HL-60 (cell line): Measurements from ENCODE around the gene FSTL4.

ENCODE experiments used
- DNase-seq, 2 experiments: peaks; one replicate each; pipeline ENCODE4 v3.0.0-alpha.2; 2010 to 2020; ENCODE audit warnings: low read depth in 1 of 2, low spot score in 1 of 2
- H3K27ac ChIP-seq: fragments of 250-450 bp; sonication (Bioruptor Pico); replicated peaks from 2 replicates; pipeline ENCODE4 v1.5.1; 2020; ENCODE audit warnings: mild to moderate bottlenecking, moderate library complexity
- H3K27me3 ChIP-seq: fragments of 250-450 bp; sonication (Bioruptor Pico); 2 replicates; pipeline ENCODE4 v1.5.1; 2021; ENCODE audit warnings: mild to moderate bottlenecking, moderate library complexity; ENCODE audit not compliant: insufficient read depth, poor library complexity, severe bottlenecking
- H3K4me3 ChIP-seq: replicated peaks from 2 replicates; pipeline ENCODE4 v1.5.1; 2011; ENCODE audit warnings: mild to moderate bottlenecking, control low read depth, low read length; ENCODE audit not compliant: insufficient read depth
- CTCF ChIP-seq: IDR thresholded peaks from one replicate; pipeline ENCODE4 v1.5.1; 2011; ENCODE audit warnings: low read length, control low read depth, inconsistent platforms; ENCODE audit not compliant: insufficient read depth
- GABPA ChIP-seq: IDR thresholded peaks from 2 replicates; pipeline ENCODE4 v1.6.1; 2012; ENCODE audit warnings: low read depth
- POLR2AphosphoS5 ChIP-seq: IDR thresholded peaks from 2 replicates; pipeline ENCODE4 v1.6.1; 2012; ENCODE audit warnings: low read depth
- REST ChIP-seq: IDR thresholded peaks from 2 replicates; pipeline ENCODE4 v1.6.1; 2012; ENCODE audit warnings: low read depth; ENCODE audit not compliant: insufficient replicate concordance
- SPI1 ChIP-seq: IDR thresholded peaks from 2 replicates; pipeline ENCODE4 v1.6.1; 2012; ENCODE audit warnings: low read depth, mild to moderate bottlenecking, borderline replicate concordance
- long read RNA-seq: library from polyadenylated mRNA; unstranded; transcript quantifications from one replicate; pipeline ENCODE4 v2.0.0, GENCODE V29; 2020

Gene FSTL4
- long read RNA-seq, partial matches to known transcripts = 0 of 1 reads
- long read RNA-seq, other reads (novel, unspliced or antisense) = 1 of 1 reads

- Histone ChIP-seq H3K27me3 (peaks cover 4% of the 10 kb centered on the region), H3K4me3 (no peak within 1 kb of the TSS), H3K27ac (no peak within 1 kb of the TSS)
- TF ChIP-seq POLR2AphosphoS5 = no peak
- TF ChIP-seq CTCF = no peak
- TF ChIP-seq SPI1 = no peak
- no peak for TF ChIP-seq GABPA
- TF ChIP-seq REST = no peak
- no peak for DNase-seq
These were observed at the start of gene FSTL4 for GRCh38 chr5:133612249-133612860. TSS of gene FSTL4 (minus strand) at chr5:133612541.

- Histone ChIP-seq H3K4me3 (no peak overlapping the region), H3K27me3 (no peaks in the 10 kb centered on the region), H3K27ac (no peak overlapping the region)
- DNase-seq = no peak
- TF ChIP-seq POLR2AphosphoS5 = no peak
- no peak for TF ChIP-seq SPI1
- TF ChIP-seq CTCF = no peak
- TF ChIP-seq GABPA = no peak
- no peak for TF ChIP-seq REST
These were observed 49.0 kb upstream of the FSTL4 start for GRCh38 chr5:133661389-133661788.

- DNase-seq = no peak
- Histone ChIP-seq H3K4me3 (no peak overlapping the region), H3K27ac (no peak overlapping the region), H3K27me3 (no peaks in the 10 kb centered on the region)
- peak; percentile 69 for TF ChIP-seq SPI1
- no peak for TF ChIP-seq CTCF
These were observed 46.0 kb upstream of the FSTL4 start for GRCh38 chr5:133658327-133658726.

- H3K27ac ChIP-seq = no peak overlapping the region
- no peak for DNase-seq
- no peak overlapping the region for H3K4me3 ChIP-seq
- no peaks in the 10 kb centered on the region for H3K27me3 ChIP-seq
- TF ChIP-seq SPI1 (no peak), REST (no peak)
These were observed 44.7 kb upstream of the FSTL4 start for GRCh38 chr5:133657036-133657435.
